ELF-1 (cell line): Measurements from ENCODE around the gene INTS13.
A peak's percentile ranks its signal among the peaks of the same experiment; 100 is the strongest.
"Not testable (repeated sequence)": the region's sequence is repeated elsewhere in the genome, so short reads cannot be mapped to it uniquely, and the experiment has no call there.

Experiments used
- DNase-seq: peaks from one replicate; pipeline ENCODE4 v3.0.0-alpha.2; 2016; ENCODE audit warnings: low read depth, low spot score

INTS13 gene, protein sequence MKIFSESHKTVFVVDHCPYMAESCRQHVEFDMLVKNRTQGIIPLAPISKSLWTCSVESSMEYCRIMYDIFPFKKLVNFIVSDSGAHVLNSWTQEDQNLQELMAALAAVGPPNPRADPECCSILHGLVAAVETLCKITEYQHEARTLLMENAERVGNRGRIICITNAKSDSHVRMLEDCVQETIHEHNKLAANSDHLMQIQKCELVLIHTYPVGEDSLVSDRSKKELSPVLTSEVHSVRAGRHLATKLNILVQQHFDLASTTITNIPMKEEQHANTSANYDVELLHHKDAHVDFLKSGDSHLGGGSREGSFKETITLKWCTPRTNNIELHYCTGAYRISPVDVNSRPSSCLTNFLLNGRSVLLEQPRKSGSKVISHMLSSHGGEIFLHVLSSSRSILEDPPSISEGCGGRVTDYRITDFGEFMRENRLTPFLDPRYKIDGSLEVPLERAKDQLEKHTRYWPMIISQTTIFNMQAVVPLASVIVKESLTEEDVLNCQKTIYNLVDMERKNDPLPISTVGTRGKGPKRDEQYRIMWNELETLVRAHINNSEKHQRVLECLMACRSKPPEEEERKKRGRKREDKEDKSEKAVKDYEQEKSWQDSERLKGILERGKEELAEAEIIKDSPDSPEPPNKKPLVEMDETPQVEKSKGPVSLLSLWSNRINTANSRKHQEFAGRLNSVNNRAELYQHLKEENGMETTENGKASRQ

DNA sequence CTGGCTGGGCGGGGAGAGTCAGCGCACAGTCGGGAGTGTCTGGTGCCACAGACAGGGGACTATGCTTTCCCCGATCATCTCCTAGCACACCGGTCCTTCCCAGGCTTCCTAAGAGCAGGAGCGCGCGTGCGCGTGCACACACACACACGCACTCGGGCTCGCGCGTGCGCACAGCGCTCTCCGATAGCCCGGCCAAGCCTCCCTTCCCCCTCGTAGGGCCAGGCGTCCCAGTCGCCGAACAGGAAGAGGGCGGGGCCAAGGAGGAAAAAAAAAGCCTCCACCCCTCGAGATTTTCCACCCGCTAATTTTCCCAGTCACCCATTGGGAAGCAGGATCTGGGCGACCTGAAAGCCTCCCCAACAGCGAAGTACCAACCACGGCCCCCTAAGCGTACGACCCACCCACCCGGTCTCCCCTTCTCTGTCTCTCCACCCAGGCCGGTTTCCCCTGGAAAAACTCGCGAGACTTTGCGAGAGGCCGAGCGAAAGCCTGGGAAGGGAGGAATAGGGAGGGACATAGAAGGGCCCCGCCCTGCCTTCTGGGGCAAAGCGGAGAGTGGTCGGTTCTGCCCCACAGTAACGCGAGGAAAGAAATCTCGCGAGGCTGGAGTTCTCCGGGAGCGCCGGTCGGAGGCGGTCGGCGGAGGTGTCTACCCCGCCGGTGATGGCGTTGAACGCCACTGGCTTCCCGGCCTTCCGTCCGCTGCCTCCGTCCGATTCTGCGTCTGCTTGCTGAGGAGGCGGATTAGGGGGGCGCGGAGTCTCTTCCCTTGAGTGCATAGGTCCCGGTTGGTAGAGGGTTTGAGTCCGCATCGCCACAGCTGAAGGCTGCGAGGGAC lies at the start of gene INTS13, which contains the start of gene FGFR1OP2:
TSS of gene INTS13 (minus strand) at position 119 of the 838 bp plus-strand sequence. CDS start 1,178 bp downstream, outside the sequence.
TSS of gene FGFR1OP2 (plus strand) at position 608 of the 838 bp plus-strand sequence. CDS start 15,689 bp downstream, outside the sequence.
- peak; percentile 99 for DNase-seq

DNA sequence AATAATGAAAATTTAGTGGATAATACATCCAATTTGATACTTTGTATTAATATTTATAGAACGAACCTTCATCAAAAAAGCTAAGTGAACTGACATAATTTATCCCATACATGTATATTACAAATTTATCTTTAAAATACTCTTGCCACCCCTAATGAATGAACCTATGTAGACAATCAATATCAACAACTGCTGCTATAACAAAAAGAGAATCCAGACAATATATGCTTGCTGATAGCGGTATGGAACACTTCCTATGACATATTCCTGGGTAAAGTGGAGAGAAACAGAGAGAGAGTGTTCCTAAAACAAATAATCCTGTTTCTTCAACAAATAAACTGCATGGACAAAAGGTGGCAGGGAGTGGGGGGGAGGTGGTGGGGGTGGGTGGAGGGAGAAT lies 45.1 kb upstream of the INTS13 start:
- DNase-seq = no peak

DNA sequence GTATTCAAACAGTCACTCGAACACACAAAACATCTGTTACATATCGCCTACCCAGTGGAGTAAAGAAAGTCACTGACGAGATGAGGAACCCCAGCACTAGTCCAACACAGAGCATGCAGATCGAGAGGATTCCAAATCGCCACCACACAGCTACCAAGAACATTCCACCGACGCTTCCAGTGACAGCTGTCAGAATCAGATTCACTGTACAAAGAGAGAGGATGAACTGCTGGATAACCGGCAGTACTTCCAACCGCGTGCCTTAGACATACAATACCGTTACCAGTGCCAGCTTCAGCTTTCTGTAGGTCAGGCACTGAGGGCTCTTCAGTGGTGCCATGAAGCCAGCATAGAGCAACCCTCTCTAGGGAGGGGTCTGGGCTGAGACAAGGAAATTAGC lies 42.0 kb upstream of the INTS13 start:
- no peak for DNase-seq

DNA sequence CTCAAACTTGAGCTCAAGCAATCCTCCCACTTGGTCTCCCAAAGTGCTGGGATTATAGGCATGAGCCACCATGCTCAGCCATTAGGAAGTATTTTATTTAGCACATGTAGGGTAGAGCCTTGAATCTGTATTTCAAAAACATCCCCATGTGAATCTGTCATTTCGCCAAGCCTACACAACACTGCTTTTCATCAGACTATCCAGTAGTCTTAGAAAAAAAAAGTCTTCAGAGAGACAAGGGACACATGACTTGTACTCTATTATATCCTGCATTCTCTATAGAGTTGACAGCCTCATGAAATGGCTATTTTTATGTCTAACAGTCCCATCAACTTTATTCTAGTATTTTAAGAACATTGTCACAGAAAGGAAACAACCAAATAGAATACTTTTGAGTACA lies 41.0 kb upstream of the INTS13 start:
- no peak for DNase-seq

DNA sequence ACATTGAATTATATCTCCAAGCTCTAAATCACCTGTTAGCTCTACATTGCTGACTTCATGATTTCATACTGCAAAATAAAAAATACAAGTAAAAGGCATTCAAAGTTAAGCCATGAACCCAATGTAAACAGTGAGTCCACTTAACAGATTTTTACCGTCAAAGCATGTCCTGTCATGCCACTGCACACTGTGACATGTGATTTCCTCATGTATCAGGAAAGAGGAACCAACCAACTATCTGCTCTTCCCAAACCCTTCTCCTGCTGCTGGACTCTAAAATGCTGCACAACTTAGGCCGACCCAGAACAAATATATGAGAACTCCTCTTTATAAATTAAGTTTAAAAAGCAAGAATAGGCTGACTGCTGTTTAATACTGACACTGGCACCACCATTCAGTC lies 38.9 kb upstream of the INTS13 start:
- no peak for DNase-seq

DNA sequence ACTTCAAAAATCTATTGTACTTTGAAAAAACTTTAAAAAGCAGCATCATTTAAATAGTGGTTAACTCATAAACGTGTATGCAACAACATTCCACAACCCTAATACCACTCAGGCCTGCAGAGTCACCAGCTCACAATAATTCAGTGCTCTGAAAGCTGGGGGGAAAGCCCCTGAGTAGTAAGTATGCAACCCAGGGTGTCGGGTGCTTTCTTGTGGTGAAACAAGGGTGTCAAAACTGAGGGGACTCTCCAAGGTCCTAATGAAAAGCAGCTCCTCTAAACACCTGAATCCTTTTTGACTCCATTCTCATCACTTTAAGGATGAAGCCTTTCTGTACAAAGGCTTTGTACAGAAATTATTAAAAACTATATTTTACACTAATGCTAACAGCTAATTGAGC lies 34.2 kb upstream of the INTS13 start:
- DNase-seq = no peak

DNA sequence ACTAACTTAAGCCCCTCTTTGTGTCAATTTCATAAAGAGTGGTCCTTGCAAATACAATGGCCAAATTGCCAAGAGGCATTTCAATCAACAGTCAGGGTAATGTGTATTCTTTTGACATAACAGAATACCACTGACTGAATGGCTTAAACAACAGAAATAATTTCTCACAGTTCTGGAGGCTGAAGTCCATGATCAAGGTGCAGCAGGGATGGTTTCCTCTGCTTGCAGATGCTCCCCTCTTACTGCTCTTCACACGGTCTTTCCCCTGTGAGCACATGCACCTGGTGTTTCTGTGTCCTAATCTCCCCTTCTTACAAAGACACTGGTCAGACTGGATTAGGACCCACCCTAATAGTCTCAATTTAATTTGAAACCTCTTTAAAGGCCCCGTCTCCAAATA lies 32.4 kb upstream of the INTS13 start:
- no peak for DNase-seq

DNA sequence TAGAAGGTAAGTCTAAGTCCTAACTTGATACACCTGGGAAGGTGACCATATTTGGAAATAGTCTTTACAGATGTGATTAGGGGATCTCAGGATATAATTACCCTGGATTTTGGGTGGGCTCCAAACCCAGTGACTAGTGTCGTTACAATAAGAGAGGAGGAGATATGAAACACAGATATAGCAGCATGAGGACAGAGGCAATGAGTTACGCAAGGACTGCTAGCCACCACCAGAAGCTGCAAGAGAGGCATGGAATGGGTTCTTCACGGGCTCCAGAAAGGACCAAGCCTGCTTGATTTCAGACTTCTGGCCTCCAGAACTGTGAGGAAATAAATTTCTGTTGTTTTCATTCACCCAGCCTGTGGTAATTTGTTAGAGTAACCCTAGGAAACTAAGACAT lies 29.1 kb upstream of the INTS13 start:
- DNase-seq = no peak

DNA sequence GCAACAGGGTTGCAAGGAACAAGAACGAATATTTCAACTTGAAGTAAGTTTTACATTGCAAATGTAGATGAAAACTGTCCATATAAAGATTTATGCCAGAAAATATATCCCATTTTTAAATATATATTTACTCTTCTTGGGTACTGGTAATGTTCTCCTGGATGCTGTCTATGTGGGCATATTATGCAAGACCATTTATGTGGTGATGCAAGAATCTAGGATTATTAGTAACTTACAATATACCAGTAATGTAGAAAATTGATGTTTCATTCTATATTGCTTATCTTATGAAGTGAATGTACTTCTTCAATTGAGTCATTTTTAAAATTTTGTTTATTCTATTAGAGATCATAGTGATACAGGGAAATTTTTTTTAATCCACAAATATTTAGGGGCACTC lies 25.6 kb upstream of the INTS13 start:
- DNase-seq = no peak

DNA sequence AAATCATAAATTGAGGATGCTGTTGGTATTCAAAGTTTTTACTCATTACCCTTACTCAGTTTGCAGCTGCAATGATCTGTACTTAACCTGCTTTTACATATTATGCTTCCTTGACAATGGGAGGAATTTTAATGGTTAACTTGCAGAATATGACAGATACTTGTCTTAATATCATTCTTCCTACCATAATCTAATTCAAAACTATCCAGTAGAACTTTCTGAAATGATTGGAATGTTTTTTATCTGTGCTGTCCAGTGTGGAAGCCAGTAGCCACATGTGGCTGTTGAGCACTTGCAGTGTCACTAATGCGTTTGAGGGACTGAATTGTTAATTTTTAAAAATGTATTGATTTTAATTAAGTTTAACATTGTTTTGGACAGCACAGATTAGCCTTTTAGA lies 24.0 kb upstream of the INTS13 start:
- no peak for DNase-seq

DNA sequence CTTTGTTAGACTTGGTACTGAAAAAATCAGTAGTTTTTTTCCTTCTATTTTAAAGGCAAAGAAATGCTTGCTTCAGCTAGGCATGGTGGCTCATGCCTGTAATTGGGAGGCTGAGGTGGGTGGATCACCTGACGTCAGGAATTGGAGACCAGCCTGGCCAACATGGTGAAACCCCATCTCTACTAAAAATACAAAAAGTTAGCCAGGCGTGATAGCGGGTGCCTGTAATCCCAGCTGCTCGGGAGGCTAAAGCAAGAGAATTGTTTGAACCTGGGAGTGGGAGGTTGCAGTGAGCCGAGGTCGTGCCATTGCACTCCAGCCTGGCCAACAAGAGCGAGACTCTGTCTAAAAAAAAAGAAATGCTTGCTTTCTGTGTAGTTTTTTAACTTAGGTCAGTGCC lies 23.6 kb upstream of the INTS13 start:
- DNase-seq = not testable (repeated sequence)

DNA sequence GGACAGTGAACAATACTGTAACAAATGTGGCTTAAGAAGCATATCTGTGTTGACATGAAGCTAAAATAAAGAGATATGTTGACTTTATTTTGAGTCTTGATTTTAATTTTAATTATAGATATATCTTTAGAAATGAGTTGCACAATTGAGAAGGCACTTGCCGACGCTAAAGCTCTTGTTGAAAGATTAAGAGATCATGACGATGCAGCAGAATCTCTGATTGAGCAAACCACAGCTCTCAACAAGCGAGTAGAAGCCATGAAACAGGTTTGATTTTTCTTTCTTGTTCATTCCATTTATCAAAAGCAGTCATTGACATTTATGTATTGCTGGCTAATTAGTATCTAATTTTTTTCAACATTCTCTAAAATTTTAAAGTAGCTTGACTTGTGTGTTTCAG lies 16.2 kb upstream of the INTS13 start:
- DNase-seq = no peak

DNA sequence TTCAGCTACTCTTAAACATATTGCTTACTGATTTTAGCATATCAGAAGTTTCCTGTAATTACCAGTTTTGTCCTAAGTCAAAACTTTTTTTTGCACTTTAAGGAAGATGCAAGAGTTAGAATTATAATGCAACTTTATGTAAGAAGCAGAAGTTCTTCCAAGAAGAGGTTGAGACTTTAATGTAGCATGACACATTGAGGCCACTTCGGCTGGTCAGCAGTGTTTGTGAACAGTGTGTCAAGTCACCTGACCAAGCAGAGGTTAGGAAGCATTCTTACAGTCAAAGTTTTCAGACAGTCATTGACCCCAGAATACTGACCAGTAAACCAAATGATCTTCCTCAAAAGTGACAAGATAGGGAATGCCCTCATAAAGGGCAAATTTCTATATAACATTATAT lies 15.7 kb upstream of the INTS13 start:
- DNase-seq = no peak

DNA sequence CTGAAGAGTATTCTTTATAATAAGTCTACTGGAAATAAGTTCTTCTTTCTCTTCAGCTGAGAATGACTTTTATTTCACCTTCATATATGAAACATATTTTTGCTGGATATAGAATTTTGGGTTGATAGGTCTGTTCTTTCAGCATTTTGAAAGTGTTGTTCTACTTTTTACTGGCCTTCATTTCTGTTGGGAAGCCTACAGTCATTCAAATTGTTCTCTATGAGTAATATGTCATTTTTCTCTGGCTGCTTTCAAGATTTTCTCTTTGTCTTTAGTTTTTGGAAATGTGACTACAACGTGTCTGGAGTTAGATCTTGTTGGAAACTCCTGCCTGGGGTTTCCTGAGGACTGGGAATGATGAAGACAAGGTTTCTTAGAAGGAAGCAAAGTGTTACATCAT lies 10.5 kb upstream of the INTS13 start:
- DNase-seq = no peak

DNA sequence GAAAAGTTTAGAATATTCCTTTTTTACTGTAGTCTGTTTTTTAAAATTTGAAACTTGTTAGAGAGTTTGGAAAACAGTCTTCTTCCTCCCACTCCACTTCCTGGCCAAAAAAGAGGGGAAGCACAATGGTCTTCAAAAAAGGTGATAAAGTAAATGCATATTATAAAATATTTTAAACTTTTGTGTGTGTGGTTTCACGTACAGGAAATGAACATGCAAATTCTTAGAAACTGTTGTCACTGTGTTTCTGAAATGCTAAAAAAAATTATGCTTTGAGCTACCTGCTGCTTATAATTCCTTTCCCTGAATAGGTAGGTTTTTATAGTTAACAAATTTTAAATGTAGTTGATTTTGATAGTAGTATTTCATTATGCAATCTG lies 3.4 kb upstream of the INTS13 start:
- DNase-seq = no peak

DNA sequence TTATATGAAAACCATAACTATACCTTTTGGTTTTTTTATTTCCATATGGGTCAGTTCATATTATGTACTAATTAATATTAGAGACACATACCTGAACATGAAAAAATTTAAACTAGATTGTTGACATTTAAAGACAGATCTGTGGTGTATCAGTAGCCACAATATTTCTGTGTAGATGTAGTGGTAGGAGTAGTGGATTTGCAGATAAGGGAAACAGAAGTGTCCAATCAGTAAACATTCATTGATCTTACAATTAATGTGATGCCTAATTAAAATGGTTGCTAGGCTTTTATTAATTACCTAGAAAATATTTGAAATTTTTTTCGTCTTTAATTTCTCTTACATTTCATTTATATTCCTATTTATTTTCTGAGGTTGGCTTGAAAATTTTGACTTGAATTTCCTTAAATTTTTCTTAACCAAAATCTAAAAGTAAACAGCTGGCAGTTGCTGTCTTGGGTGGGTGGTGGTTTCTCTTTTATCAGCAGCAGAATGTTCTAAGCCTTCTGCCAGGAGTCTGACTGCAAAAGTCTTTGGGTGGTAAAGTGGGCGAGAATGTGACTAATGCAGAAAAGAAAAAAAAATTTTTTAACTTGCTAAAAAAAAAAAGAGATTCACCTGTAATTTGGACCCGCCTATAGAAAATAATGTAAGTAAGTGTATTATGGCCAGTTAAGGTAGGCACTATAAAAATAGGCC lies 2.9 kb upstream of the INTS13 start:
- no peak for DNase-seq

DNA sequence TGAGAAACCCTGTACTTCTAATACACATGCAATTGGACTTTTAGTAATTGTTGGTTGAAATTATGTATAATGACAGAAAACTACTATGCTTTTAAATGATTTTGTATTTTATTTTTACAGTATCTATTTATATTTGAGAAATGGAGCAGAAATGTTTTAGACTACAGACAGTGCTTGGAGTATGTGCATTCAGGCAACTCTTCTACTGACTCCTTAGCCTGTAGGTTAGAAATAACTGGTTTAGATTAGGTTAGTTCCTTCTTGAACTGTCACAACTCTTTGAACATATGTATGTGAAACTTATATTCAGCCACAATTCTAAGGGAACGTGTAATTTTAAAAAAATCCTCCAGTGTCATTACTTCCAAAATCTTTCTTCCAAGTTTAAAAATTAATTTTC lies 2.2 kb upstream of the INTS13 start:
- DNase-seq = no peak

DNA sequence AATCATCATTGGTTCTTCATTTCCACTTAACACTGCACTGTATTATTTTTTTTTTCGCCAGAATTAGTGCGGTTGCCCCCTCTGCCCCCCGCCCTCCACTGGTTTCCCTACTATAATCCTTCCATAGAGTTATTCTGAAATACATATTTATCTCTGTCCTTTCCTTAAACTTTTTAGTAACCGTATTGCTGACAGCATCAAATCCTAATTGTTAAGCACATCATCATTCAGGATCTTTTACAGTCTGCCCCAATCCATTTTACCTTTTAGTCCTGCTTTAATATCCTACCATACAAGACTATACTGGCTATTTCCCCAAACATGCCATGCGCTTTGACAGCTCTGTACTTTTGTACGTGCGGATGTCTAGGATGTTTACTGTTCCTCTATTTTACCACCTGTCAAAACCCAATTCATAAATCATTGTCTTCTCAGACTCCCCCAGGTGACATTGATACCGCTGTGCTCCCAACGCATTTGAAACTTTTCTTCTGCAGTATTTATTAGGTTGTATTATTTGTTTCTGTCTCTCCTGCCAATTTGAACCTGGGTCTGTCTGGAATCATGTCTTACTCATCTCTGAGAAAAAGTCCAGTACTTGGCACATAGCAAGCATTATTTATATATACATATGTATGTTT lies 1.5 kb upstream of the INTS13 start:
- no peak for DNase-seq

DNA sequence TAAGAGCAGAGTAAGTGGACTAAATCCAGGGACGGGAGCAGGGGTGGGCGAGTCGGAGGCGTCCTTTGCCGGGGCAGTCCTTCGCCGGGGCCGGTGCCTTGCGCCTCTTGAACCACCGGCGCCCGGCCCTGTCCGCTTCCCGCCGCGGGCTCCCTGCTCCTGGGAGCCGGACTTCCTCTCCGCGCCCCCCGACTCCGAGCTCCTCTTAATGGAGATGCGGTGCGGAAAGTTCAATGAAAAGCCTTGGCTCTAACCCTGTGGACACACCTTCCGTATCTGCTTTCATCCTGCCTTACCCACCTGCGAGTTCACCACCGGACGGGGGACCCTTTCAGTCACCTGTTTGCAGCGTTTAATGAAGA lies 901 bp upstream of the INTS13 start:
- DNase-seq = no peak

DNA sequence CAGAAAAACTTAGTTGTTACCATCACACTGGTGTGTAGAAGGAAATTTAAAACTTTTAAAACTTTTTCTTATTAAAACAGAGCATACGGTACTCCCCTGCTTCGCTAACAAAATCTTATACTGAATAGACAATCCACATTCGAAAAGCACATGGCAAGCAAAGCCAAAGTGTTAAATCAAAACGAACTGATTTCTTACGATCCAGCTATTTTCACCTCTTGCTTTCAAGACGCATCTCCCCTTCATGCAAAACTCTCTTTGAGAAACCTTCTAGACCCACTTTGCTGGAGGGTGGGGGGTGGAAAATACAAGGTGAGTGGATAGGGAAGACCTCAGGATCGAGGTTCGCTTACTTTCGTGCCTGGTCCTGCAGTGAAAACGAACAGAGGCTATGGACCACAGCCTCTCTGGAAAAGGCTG lies 328 bp downstream of the INTS13 start:
- no peak for DNase-seq
